Effector memory CD4-positive, alpha-beta T cell (primary cell): ENCODE data around the gene CHRDL1.
"Not testable (repeated sequence)": the region's sequence is repeated elsewhere in the genome, so short reads cannot be mapped to it uniquely, and the experiment has no call there.

Experiments used
- DNase-seq, 3 donors: peaks; one replicate each; pipeline ENCODE4 v3.0.0-alpha.2; 2020
- H3K27ac ChIP-seq: 2 replicates; pipeline ENCODE4 v1.7.0; 2013; ENCODE audit warnings: mild to moderate bottlenecking, low read length, moderate library complexity; ENCODE audit not compliant: insufficient read depth, poor library complexity, severe bottlenecking
- H3K27me3 ChIP-seq: replicated peaks from 2 replicates; pipeline ENCODE4 v1.7.0; 2013; ENCODE audit warnings: mild to moderate bottlenecking, low read length; ENCODE audit not compliant: insufficient read depth, control insufficient read depth, poor library complexity, severe bottlenecking
- H3K36me3 ChIP-seq: 2 replicates; pipeline ENCODE4 v1.7.0; 2013; ENCODE audit warnings: mild to moderate bottlenecking, low read length, moderate library complexity; ENCODE audit not compliant: control insufficient read depth, insufficient read depth
- H3K4me1 ChIP-seq: 2 replicates; pipeline ENCODE4 v1.7.0; 2013; ENCODE audit warnings: low read length, mild to moderate bottlenecking; ENCODE audit not compliant: control insufficient read depth, insufficient read depth, poor library complexity, severe bottlenecking
- H3K4me3 ChIP-seq: 2 replicates; pipeline ENCODE4 v1.7.0; 2013; ENCODE audit warnings: low read length, low read depth, mild to moderate bottlenecking; ENCODE audit not compliant: insufficient read depth, poor library complexity, severe bottlenecking
- H3K9me3 ChIP-seq: 2 replicates; pipeline ENCODE4 v1.7.0; 2013; ENCODE audit warnings: mild to moderate bottlenecking, low read length, moderate library complexity; ENCODE audit not compliant: control insufficient read depth

CHRDL1 gene

GRCh38 chrX:110671068-110671803 is 124.4 kb downstream of the CHRDL1 start:
- no peaks in the 10 kb centered on the region for H3K9me3 ChIP-seq
- no peaks in the 10 kb centered on the region for H3K4me1 ChIP-seq
- DNase-seq: no peak
- no peak overlapping the region for H3K27ac ChIP-seq
- no peaks in the 10 kb centered on the region for H3K27me3 ChIP-seq
- no peak overlapping the region for H3K4me3 ChIP-seq
- no peaks in the 10 kb centered on the region for H3K36me3 ChIP-seq

DNA sequence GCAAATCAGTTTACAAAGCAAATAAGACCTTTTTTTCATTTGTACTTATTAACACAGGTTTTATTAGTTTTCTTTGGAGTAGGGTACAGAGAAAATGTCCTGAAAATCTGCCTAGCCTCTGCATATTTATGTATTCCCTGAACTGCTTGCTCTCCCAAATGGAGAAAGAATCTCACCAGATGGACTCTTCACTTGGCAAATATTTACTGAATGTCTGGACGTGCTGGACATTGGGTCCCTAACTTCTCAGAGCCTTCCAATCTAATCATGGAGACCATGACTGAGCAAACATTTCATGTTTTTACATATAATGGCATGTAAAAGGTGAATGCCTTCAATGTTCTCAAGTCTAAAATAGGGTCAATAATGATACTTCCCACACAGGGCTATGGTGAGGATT is 126.0 kb downstream of the CHRDL1 start:
- no peak overlapping the region for H3K4me3 ChIP-seq
- H3K9me3 ChIP-seq: no peaks in the 10 kb centered on the region
- H3K27me3 ChIP-seq: no peaks in the 10 kb centered on the region
- H3K36me3 ChIP-seq: no peaks in the 10 kb centered on the region
- H3K4me1 ChIP-seq: no peaks in the 10 kb centered on the region
- H3K27ac ChIP-seq: no peak overlapping the region
- DNase-seq: no peak

DNA sequence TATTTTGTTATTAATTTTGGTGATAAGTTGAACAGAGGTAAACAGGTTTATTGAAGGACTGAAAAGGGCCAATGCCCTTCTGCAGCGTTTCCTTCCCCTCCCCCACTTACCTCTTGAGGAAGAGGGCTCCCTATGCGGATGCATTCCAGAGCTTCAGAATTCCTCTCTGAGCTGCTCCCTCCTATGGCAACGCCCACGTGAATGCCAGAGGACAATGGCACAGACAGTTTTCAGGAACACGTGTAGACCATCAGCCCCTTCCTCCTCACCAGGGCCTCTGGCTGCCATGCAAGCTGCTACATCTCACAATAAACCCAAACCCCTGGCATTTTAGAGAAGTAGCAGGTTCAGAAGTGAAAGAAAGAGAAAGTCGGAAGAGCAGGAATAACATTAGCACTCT is 127.9 kb downstream of the CHRDL1 start:
- Histone ChIP-seq H3K27ac (no peak overlapping the region), H3K9me3 (no peaks in the 10 kb centered on the region), H3K4me3 (no peak overlapping the region), H3K36me3 (no peaks in the 10 kb centered on the region), H3K4me1 (no peaks in the 10 kb centered on the region), H3K27me3 (no peaks in the 10 kb centered on the region)
- no peak for DNase-seq

- no peaks in the 10 kb centered on the region for H3K4me1 ChIP-seq
- H3K9me3 ChIP-seq: no peaks in the 10 kb centered on the region
- H3K27me3 ChIP-seq: no peaks in the 10 kb centered on the region
- H3K27ac ChIP-seq: no peak overlapping the region
- no peaks in the 10 kb centered on the region for H3K36me3 ChIP-seq
- DNase-seq: no peak
- no peak overlapping the region for H3K4me3 ChIP-seq
These were observed 130.2 kb downstream of the CHRDL1 start for GRCh38 chrX:110665223-110666002.

GRCh38 chrX:110657073-110657472 is 138.5 kb downstream of the CHRDL1 start:
- H3K36me3 ChIP-seq: no peaks in the 10 kb centered on the region
- H3K9me3 ChIP-seq: no peaks in the 10 kb centered on the region
- H3K27ac ChIP-seq: no peak overlapping the region
- H3K27me3 ChIP-seq: no peaks in the 10 kb centered on the region
- H3K4me3 ChIP-seq: no peak overlapping the region
- no peak for DNase-seq
- H3K4me1 ChIP-seq: no peaks in the 10 kb centered on the region

DNA sequence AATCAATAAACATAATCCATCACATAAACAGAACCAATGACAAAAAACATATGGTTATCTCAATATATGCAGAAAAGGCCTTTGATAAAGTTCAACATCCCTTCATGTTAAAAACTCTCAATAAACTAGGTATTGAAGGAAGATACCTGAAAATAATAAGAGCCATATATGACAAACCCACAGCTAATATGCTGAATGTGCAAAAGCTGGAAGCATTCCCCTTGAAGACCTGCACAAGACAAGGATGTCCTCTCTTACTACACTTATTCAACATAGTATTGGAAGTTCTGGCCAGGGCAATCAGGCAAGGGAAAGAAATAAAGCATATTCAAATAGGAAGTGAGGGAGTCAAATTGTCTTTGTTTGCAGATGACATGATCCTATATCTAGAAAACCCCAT is 141.3 kb downstream of the CHRDL1 start:
- H3K9me3 ChIP-seq, H3K27me3 ChIP-seq, H3K4me1 ChIP-seq, H3K36me3 ChIP-seq, DNase-seq, H3K27ac ChIP-seq, H3K4me3 ChIP-seq: not testable (repeated sequence)

- Histone ChIP-seq H3K27ac (no peak overlapping the region), H3K27me3 (no peaks in the 10 kb centered on the region), H3K9me3 (no peaks in the 10 kb centered on the region), H3K36me3 (no peaks in the 10 kb centered on the region), H3K4me1 (no peaks in the 10 kb centered on the region), H3K4me3 (no peak overlapping the region)
- no peak for DNase-seq
These were observed 149.2 kb downstream of the CHRDL1 start for GRCh38 chrX:110646386-110646785.
